GM08714 (cell line): ENCODE measurements around the gene MYO5A.
"Not testable (repeated sequence)": the region's sequence is repeated elsewhere in the genome, so short reads cannot be mapped to it uniquely, and the experiment has no call there.

Source experiments
- H3K4me3 ChIP-seq: fragments of 200-500 bp; sonication (Bioruptor generic); 2 replicates; pipeline ENCODE4 v1.5.1; 2014; ENCODE audit warnings: mild to moderate bottlenecking, low read length, inconsistent platforms
- ZNF274 ChIP-seq: IDR thresholded peaks from 2 replicates; pipeline ENCODE4 v1.6.1; 2012; ENCODE audit warnings: mild to moderate bottlenecking, low read depth, low read length

MYO5A gene

GRCh38 chr15:52417521-52417920, 111.2 kb downstream of the MYO5A start:
- TF ChIP-seq ZNF274, result no peak
- H3K4me3 ChIP-seq, result no peak overlapping the region

GRCh38 chr15:52416566-52416965, 112.1 kb downstream of the MYO5A start:
- not testable (repeated sequence) for H3K4me3 ChIP-seq

GRCh38 chr15:52415628-52416027, 113.1 kb downstream of the MYO5A start:
- no peak overlapping the region for H3K4me3 ChIP-seq
- no peak for TF ChIP-seq ZNF274

- no peak for TF ChIP-seq ZNF274
- H3K4me3 ChIP-seq, result no peak overlapping the region
These were observed 113.7 kb downstream of the MYO5A start for GRCh38 chr15:52414936-52415335.

- H3K4me3 ChIP-seq, result no peak overlapping the region
- TF ChIP-seq ZNF274, result no peak
These were observed 119.9 kb downstream of the MYO5A start for GRCh38 chr15:52408823-52409222.

GRCh38 chr15:52407374-52407773, 121.3 kb downstream of the MYO5A start:
- no peak overlapping the region for H3K4me3 ChIP-seq
- TF ChIP-seq ZNF274, result no peak

GRCh38 chr15:52406601-52407000, 122.1 kb downstream of the MYO5A start:
- no peak for TF ChIP-seq ZNF274
- no peak overlapping the region for H3K4me3 ChIP-seq

- H3K4me3 ChIP-seq, result no peak overlapping the region
- TF ChIP-seq ZNF274, result no peak
These were observed 122.8 kb downstream of the MYO5A start for GRCh38 chr15:52405856-52406255.

- no peak for TF ChIP-seq ZNF274
- H3K4me3 ChIP-seq, result no peak overlapping the region
These were observed 131.6 kb downstream of the MYO5A start for GRCh38 chr15:52397118-52397517.

GRCh38 chr15:52394118-52394517, 134.6 kb downstream of the MYO5A start:
- no peak for TF ChIP-seq ZNF274
- H3K4me3 ChIP-seq, result no peak overlapping the region

- H3K4me3 ChIP-seq, result no peak overlapping the region
- TF ChIP-seq ZNF274, result no peak
These were observed 136.5 kb downstream of the MYO5A start for GRCh38 chr15:52392008-52392687.

- TF ChIP-seq ZNF274, result no peak
- no peak overlapping the region for H3K4me3 ChIP-seq
These were observed 137.6 kb downstream of the MYO5A start for GRCh38 chr15:52391069-52391468.

GRCh38 chr15:52385670-52386069, 143.0 kb downstream of the MYO5A start:
- no peak overlapping the region for H3K4me3 ChIP-seq
- TF ChIP-seq ZNF274, result no peak

GRCh38 chr15:52383100-52383588, 145.5 kb downstream of the MYO5A start:
- H3K4me3 ChIP-seq, result peak overlapping the region; percentile 2; the same call in 1 of the 2 replicates
- TF ChIP-seq ZNF274, result no peak

GRCh38 chr15:52382647-52383046, 146.0 kb downstream of the MYO5A start:
- no peak for TF ChIP-seq ZNF274
- no peak overlapping the region; the same call in 1 of the 2 replicates for H3K4me3 ChIP-seq
